GM06990 (cell line): ENCODE measurements around the gene GABPB2.
"Not testable (repeated sequence)": the region's sequence is repeated elsewhere in the genome, so short reads cannot be mapped to it uniquely, and the experiment has no call there.

Source experiments
- DNase-seq: peaks from one replicate; pipeline ENCODE4 v3.0.0-alpha.2; 2011; ENCODE audit not compliant: insufficient read length; ENCODE audit errors: extremely low read depth
- H3K27me3 ChIP-seq: replicated peaks from 2 replicates; pipeline ENCODE4 v1.6.0; 2011; ENCODE audit warnings: low read length; ENCODE audit not compliant: control insufficient read depth, insufficient read depth
- H3K36me3 ChIP-seq: 2 replicates; pipeline ENCODE4 v1.5.1; 2011; ENCODE audit warnings: low read length; ENCODE audit not compliant: control insufficient read depth, insufficient read depth
- H3K4me3 ChIP-seq: replicated peaks from 2 replicates; pipeline ENCODE4 v1.5.1; 2011; ENCODE audit warnings: low read depth, mild to moderate bottlenecking, control low read depth, low read length
- TF ChIP-seq, protein P1 (sequence below): IDR thresholded peaks from 2 replicates; pipeline ENCODE4 v1.5.1; 2011; ENCODE audit warnings: low read length, control low read depth, mild to moderate bottlenecking, inconsistent platforms; ENCODE audit not compliant: insufficient read depth, poor library complexity, severe bottlenecking

The GABPB2 gene

DNA sequence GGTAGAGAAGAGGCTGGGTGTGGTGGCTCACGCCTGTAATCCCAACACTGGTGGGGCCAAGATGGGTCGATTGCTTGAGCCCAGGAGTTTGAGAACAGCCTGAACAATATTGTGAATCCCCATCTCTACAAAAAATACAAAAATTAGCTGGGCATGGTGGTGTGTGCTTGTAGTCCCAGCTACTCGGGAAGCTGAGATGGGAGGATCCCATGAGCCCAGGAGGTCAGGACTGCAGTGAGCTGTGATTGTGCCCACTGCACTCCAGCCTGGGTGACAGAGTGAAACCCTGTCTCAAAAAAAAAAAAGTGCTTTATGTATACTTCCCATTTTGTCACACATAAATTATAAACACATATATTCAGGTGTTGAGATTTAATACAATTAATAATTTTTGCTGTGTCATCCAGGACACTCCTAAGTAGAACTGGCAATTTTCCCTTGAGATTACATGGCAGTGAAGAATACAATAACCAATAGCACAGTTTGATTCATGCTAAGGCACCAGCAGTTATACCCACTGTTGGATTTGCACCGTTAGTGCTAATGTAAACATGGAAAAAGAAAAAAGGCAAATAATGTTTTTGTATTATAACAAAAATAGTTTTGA is 15.5 kb downstream of the GABPB2 start:
- H3K4me3 ChIP-seq: no peak overlapping the region
- H3K27me3 ChIP-seq: no peaks in the 10 kb centered on the region
- no peaks in the 10 kb centered on the region for H3K36me3 ChIP-seq
- TF ChIP-seq, protein P1, sequence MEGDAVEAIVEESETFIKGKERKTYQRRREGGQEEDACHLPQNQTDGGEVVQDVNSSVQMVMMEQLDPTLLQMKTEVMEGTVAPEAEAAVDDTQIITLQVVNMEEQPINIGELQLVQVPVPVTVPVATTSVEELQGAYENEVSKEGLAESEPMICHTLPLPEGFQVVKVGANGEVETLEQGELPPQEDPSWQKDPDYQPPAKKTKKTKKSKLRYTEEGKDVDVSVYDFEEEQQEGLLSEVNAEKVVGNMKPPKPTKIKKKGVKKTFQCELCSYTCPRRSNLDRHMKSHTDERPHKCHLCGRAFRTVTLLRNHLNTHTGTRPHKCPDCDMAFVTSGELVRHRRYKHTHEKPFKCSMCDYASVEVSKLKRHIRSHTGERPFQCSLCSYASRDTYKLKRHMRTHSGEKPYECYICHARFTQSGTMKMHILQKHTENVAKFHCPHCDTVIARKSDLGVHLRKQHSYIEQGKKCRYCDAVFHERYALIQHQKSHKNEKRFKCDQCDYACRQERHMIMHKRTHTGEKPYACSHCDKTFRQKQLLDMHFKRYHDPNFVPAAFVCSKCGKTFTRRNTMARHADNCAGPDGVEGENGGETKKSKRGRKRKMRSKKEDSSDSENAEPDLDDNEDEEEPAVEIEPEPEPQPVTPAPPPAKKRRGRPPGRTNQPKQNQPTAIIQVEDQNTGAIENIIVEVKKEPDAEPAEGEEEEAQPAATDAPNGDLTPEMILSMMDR: no peak
- DNase-seq: no peak

DNA sequence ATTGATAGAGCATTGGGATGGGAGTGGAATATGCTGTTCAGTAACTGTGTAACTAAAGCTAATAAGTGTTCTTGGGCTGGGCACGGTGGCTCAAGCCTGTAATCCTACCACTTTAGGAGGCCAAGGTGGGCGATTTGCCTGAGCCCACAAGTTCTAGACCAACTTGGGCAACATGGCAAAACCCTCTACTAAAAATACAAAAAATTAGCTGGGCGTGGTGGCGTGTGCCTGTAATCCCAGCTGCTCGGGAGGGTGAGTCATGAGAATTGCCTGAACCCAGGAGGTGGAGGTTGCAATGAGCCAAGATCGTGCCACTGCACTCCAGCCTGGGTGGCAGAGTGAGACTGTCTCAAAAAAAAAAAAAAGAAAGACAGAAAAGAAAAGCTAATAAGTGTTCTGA is 26.9 kb downstream of the GABPB2 start:
- not testable (repeated sequence) for H3K27me3 ChIP-seq, H3K4me3 ChIP-seq, DNase-seq, H3K36me3 ChIP-seq

DNA sequence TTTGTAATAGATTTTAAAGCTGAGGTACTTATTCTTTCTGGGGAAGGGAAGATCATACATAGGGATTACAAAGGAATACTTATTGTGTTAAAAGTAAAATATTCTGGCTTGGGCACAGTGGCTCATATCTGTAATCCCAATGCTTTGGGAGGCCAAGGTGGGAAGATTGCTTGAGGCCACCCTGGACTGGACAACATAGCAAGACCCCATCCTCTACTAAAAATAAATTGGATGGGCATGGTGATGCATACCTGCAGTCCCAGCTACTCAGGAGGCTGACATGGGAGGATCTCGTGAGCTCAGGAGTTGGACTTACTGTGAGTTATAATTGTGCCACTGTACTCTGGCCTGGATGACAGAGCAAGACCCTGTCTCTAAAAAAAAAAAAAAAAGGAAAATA is 27.6 kb downstream of the GABPB2 start:
- no peak overlapping the region for H3K4me3 ChIP-seq
- no peak for DNase-seq
- no peaks in the 10 kb centered on the region for H3K36me3 ChIP-seq
- TF ChIP-seq, protein P1: no peak
- H3K27me3 ChIP-seq: no peaks in the 10 kb centered on the region

DNA sequence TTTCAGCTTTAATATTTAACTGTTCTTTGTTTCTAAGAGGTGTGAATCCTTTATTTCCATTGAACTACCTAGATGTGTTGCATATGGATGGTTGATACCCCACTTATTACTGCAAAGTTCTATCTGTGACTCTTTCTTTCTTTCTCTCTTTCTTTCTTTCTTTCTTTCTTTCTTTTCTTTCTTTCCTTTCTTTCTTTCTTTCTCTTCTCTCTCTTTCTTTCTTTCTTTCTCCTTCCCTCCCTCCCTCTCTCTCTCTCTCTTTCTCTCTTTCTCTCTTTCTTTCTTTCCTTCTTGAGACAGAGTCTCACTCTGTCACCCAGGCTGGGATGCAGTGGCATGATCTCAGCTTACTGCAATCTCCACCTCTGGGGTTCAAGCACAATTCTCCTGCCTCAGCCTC is 34.1 kb downstream of the GABPB2 start:
- TF ChIP-seq, protein P1: no peak
- no peak for DNase-seq
- H3K4me3 ChIP-seq: no peak overlapping the region
- H3K27me3 ChIP-seq: no peaks in the 10 kb centered on the region
- no peaks in the 10 kb centered on the region; the same call in 1 of the 2 replicates for H3K36me3 ChIP-seq

DNA sequence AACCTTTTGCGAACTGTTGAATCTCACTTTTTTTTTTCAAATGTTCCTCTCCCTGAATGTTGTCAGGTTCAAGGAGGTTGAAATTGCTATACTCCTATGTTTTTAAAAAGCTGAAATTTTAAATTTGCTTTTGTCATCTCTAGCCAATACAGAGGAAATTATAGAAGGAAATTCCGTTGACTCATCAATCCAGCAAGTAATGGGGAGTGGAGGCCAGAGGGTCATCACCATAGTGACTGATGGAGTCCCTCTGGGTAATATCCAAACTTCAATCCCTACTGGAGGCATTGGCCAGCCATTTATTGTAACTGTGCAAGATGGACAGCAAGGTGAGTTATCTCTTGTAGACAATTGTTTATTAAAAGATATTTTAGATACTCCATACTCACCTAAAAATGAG is 36.3 kb downstream of the GABPB2 start:
- no peaks in the 10 kb centered on the region; the same call in 1 of the 2 replicates for H3K36me3 ChIP-seq
- no peaks in the 10 kb centered on the region for H3K27me3 ChIP-seq
- TF ChIP-seq, protein P1: no peak
- no peak for DNase-seq
- no peak overlapping the region for H3K4me3 ChIP-seq

DNA sequence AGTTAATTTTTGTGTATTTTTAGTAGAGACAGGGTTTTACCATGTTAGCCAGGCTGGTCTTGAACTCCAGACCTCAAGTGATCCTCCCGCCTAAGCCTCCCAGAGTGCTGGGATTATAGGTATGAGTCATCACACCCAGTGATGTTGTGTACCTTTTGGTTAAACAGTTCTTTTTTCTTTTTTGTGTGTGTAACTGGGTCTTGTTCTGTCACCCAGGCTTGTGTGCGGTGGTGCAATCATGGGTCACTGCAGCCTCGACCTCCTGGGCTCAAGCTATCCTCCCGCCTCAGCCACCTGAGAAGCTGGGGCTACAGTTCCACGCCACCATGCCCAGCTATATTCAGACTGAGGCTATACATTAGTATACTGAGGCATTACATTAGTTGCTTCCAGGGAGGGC is 37.8 kb downstream of the GABPB2 start:
- DNase-seq: no peak
- Histone ChIP-seq H3K27me3 (no peaks in the 10 kb centered on the region), H3K36me3 (no peaks in the 10 kb centered on the region; the same call in none of the 2 replicates), H3K4me3 (no peak overlapping the region)
- TF ChIP-seq, protein P1: no peak
